ES-I3 (cell line): ENCODE results near the gene SERPINA12.
"Not testable (repeated sequence)": the region's sequence is repeated elsewhere in the genome, so short reads cannot be mapped to it uniquely, and the experiment has no call there.

Source experiments
- H3K36me3 ChIP-seq: 2 replicates; pipeline ENCODE4 v1.6.1; 2013; ENCODE audit warnings: mild to moderate bottlenecking, low read length, control low read depth, moderate library complexity; ENCODE audit not compliant: insufficient read depth
- H3K4me1 ChIP-seq: 2 replicates; pipeline ENCODE4 v1.6.1; 2013; ENCODE audit warnings: mild to moderate bottlenecking, control low read depth, low read length; ENCODE audit not compliant: insufficient read depth
- H3K9ac ChIP-seq: 2 replicates; pipeline ENCODE4 v1.6.1; 2013; ENCODE audit warnings: low read depth, mild to moderate bottlenecking, low read length, moderate library complexity
- H3K9me3 ChIP-seq: 2 replicates; pipeline ENCODE4 v1.6.1; 2013; ENCODE audit warnings: mild to moderate bottlenecking, low read length, moderate library complexity; ENCODE audit not compliant: control insufficient read depth, insufficient read depth

Gene SERPINA12

DNA sequence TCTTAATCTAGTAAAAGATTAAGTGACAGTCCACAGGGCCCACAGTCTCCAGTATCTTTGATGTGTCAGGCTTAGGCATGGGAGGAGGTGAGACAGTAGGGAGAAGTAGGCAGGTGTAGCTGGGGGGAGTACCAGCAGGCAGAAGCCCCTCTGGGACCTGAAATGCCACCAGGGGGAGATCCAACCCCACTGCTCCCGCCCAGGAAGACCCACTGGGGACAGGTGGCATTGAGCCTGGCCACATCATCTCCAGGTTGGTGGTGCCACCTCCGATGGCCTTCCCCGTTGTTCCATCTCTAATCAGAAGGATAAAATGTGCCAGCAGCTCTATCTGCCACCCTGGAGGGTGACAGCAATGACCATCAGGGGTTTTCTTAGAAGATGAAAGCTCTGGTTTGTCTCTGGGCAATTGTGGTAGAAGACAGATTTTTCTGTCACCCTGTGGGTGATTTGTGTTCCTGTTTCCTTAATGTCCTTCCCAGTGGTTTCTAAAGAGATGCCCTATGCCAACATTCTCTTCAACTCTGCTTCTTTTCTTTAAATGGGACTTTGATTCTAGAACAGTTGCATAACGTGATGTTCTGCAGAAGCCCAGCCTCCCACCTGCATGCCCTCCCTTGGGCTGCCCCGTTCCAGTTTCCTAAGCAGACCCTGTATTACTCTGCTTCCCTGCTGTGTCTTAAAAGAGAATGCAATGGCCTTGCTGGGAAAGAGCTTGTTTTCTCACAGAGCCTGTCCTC, 12.3 kb upstream of the SERPINA12 start:
- Histone ChIP-seq H3K9ac (no peak overlapping the region), H3K36me3 (no peaks in the 10 kb centered on the region), H3K4me1 (peaks cover 12% of the 10 kb centered on the region; the same call in 1 of the 2 replicates), H3K9me3 (no peaks in the 10 kb centered on the region)

- Histone ChIP-seq H3K9me3 (no peaks in the 10 kb centered on the region), H3K9ac (no peak overlapping the region), H3K36me3 (no peaks in the 10 kb centered on the region), H3K4me1 (peaks cover 12% of the 10 kb centered on the region; the same call in 1 of the 2 replicates)
Measured at GRCh38 chr14:94517641-94518257, 8.5 kb upstream of the SERPINA12 start.

GRCh38 chr14:94517248-94517640, 8.0 kb upstream of the SERPINA12 start:
- Histone ChIP-seq H3K9ac (no peak overlapping the region), H3K9me3 (no peaks in the 10 kb centered on the region), H3K4me1 (peaks cover 12% of the 10 kb centered on the region; the same call in 1 of the 2 replicates), H3K36me3 (no peaks in the 10 kb centered on the region)

DNA sequence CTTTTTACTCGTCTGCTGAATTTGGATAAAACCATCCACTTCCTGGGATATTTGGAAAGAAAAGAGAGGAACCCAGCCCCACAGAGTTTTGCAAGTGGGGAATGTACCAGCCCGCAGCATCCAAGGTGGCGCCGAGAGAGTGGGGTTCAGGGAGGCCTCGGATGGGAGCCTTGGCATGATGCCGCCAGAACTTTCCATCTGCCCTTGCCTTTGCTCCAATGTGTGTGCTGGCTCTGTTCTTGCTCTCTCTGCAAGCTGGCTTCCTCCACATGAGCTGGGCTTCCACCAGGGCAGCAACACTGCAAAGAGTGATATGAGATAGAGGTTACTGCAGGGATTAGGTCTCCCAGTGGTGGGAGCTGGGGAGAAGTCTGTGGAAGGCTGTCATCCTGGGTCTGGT, 6.6 kb upstream of the SERPINA12 start:
- Histone ChIP-seq H3K36me3 (no peaks in the 10 kb centered on the region), H3K9me3 (no peaks in the 10 kb centered on the region), H3K4me1 (peaks cover 12% of the 10 kb centered on the region; the same call in 1 of the 2 replicates), H3K9ac (no peak overlapping the region)

GRCh38 chr14:94515426-94515825, 6.2 kb upstream of the SERPINA12 start:
- Histone ChIP-seq H3K9ac (no peak overlapping the region), H3K36me3 (no peaks in the 10 kb centered on the region)

GRCh38 chr14:94514351-94514750, 5.1 kb upstream of the SERPINA12 start:
- H3K9ac ChIP-seq, result no peak overlapping the region
- H3K9me3 ChIP-seq, result no peaks in the 10 kb centered on the region
- no peaks in the 10 kb centered on the region for H3K36me3 ChIP-seq
- peaks cover 12% of the 10 kb centered on the region; the same call in 1 of the 2 replicates for H3K4me1 ChIP-seq

More at GRCh38 chr14:94515426-94515825, 6.2 kb upstream of the SERPINA12 start:
- peaks cover 12% of the 10 kb centered on the region; the same call in 1 of the 2 replicates for H3K4me1 ChIP-seq
- no peaks in the 10 kb centered on the region for H3K9me3 ChIP-seq

- H3K36me3 ChIP-seq, H3K9me3 ChIP-seq, H3K4me1 ChIP-seq, H3K9ac ChIP-seq: not testable (repeated sequence)
Measured at GRCh38 chr14:94510481-94510880, 1.2 kb upstream of the SERPINA12 start.

DNA sequence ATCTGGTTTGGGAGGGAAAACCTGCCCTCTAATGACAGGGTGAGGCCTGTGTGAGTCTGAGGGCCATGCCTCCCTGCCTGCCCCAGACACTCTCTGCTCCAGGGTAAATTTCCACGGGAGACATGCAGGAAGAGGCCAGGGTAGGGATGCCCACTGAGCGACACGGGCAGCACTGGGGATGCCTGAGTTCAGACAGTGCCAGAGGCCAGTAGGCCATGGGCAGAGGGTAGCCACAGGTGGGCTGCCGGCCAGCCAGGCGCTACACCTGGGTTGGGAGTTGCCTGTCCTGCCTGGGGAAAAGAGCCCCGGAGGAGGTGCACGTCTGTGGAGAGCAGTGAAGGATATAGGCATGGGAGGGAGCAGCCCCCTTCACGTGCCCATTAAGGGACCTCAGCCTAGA, 3.6 kb downstream of the SERPINA12 start:
- H3K9ac ChIP-seq, result no peak overlapping the region
- H3K36me3 ChIP-seq, result no peaks in the 10 kb centered on the region
- H3K4me1 ChIP-seq, result no peaks in the 10 kb centered on the region
- H3K9me3 ChIP-seq, result no peaks in the 10 kb centered on the region

GRCh38 chr14:94505206-94505605, 4.1 kb downstream of the SERPINA12 start:
- Histone ChIP-seq H3K9ac (no peak overlapping the region), H3K4me1 (no peaks in the 10 kb centered on the region), H3K9me3 (no peaks in the 10 kb centered on the region), H3K36me3 (no peaks in the 10 kb centered on the region)

GRCh38 chr14:94501588-94502516, 7.4 kb downstream of the SERPINA12 start:
- no peaks in the 10 kb centered on the region for H3K36me3 ChIP-seq
- no peaks in the 10 kb centered on the region for H3K4me1 ChIP-seq
- no peaks in the 10 kb centered on the region for H3K9me3 ChIP-seq
- no peak overlapping the region for H3K9ac ChIP-seq

DNA sequence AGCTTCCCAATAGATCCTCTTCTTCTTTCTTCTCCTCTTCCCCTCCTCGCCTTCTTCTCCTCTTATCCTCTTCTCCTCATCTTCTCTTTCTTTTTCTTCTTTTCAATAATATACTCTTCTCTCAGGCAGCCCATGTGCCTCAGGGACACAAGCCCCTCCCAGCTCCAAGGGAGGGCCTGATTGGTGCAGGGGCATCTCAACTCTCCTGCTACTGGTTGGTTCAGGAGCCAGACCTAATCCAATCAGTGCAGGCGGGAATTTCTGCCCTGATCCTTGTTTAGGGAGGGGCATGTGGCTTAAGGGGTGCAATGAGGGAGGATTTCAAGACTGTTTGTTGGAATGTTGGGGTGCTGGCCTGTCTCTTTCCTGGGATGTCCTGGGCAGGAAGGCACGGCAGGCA, 9.0 kb downstream of the SERPINA12 start:
- Histone ChIP-seq H3K9ac (no peak overlapping the region), H3K36me3 (no peaks in the 10 kb centered on the region), H3K9me3 (no peaks in the 10 kb centered on the region), H3K4me1 (no peaks in the 10 kb centered on the region)

GRCh38 chr14:94499673-94500072, 9.6 kb downstream of the SERPINA12 start:
- H3K9me3 ChIP-seq, result no peaks in the 10 kb centered on the region
- H3K4me1 ChIP-seq, result no peaks in the 10 kb centered on the region
- no peaks in the 10 kb centered on the region for H3K36me3 ChIP-seq
- no peak overlapping the region for H3K9ac ChIP-seq

DNA sequence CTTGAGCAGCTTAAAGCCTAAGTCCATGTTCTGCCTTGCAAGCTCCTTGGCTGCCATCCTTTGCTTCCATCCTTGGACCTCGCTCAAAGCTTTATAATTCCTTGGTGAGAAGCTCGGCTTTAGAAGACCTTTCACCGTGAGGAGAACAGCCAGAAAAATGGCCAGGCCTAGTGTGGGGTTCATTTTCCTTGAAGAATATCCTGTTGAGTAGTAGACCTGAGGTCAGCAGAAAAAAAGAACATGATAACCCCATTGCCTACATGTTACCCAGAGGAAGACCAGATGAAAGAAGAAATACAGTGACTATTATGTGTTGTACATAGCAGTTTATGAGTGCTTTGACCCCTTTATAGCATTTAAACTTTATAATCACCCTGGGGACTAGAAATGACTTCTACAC, 11.1 kb downstream of the SERPINA12 start:
- H3K9me3 ChIP-seq, result no peaks in the 10 kb centered on the region
- no peak overlapping the region for H3K9ac ChIP-seq
- H3K36me3 ChIP-seq, result no peaks in the 10 kb centered on the region
- no peaks in the 10 kb centered on the region for H3K4me1 ChIP-seq

DNA sequence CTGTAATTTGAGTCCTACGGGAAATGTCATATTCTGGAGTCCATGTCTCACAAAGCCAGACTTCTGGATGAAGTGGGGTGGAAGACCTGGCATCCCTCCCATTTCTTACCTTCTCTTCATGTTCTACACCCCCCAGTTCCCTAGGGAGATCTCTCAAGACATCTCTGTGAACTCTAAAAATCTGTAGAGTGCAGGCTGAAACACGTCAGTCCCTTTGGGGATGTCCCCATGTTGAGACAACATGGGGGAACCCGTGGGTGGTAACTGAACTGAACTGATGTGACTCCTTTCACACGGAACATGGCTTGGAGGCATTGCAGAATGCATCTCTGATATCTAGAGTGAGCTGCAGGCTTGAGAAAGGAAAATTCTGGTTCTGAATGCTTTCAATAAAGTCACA, 15.2 kb downstream of the SERPINA12 start:
- H3K9ac ChIP-seq, result no peak overlapping the region
- H3K9me3 ChIP-seq, result no peaks in the 10 kb centered on the region
- H3K36me3 ChIP-seq, result no peaks in the 10 kb centered on the region
- H3K4me1 ChIP-seq, result no peaks in the 10 kb centered on the region
